Keratinocyte (primary cell): ENCODE measurements around the gene CERK. TPM values are rescaled to one million over a fixed set of nuclear protein-coding genes. Genes with fewer than 3 reads are reported as not detected.
"Not testable (repeated sequence)": the region's sequence is repeated elsewhere in the genome, so short reads cannot be mapped to it uniquely, and the experiment has no call there.

Experiments
- DNase-seq: peaks from one replicate; pipeline ENCODE4 v3.0.0-alpha.2; 2011; ENCODE audit warnings: low read depth, missing footprints, low spot score
- FAIRE-seq: peaks from 2 replicates; lab custom pipeline; 2011; peaks lifted over from hg19 to GRCh38; lab: Jason Lieb, UNC
- H2AFZ ChIP-seq: 2 replicates; pipeline ENCODE4 v1.6.0; 2012; ENCODE audit warnings: low read length, control low read depth, inconsistent platforms; ENCODE audit not compliant: control insufficient read depth
- H3K27ac ChIP-seq: 2 replicates; pipeline ENCODE4 v1.5.1; 2011; ENCODE audit warnings: low read length; ENCODE audit not compliant: control insufficient read depth, insufficient read depth
- H3K27me3 ChIP-seq: 3 replicates; pipeline ENCODE4 v1.6.0; 2011; ENCODE audit warnings: low read length; ENCODE audit not compliant: control insufficient read depth, insufficient read depth; ENCODE audit errors: extremely low read depth
- H3K36me3 ChIP-seq, 2 experiments: 2 replicates in 1 of 2; 3 replicates in 1 of 2; pipeline ENCODE4 v1.5.1; 2011; ENCODE audit warnings: low read length in 2 of 2, mild to moderate bottlenecking in 1 of 2; ENCODE audit not compliant: control insufficient read depth in 2 of 2, insufficient read depth in 2 of 2; ENCODE audit errors: extremely low read depth in 1 of 2
- H3K4me1 ChIP-seq: 3 replicates; pipeline ENCODE4 v1.5.1; 2011; ENCODE audit warnings: low read length; ENCODE audit not compliant: control insufficient read depth, insufficient read depth; ENCODE audit errors: extremely low read depth
- H3K4me2 ChIP-seq: 3 replicates; pipeline ENCODE4 v1.6.0; 2011; ENCODE audit warnings: low read depth, low read length; ENCODE audit not compliant: control insufficient read depth, insufficient read depth; ENCODE audit errors: extremely low read depth
- H3K4me3 ChIP-seq, 3 experiments: fragments of 200-600 bp in 1 of 3; sonication (generic) in 1 of 3; 2 replicates in 2 of 3; 3 replicates in 1 of 3; pipeline ENCODE4 v1.5.1; 2011 to 2016; ENCODE audit warnings: low read length in 3 of 3, mild to moderate bottlenecking in 3 of 3, control low read depth in 2 of 3, inconsistent platforms in 1 of 3, low read depth in 1 of 3, mixed read lengths in 1 of 3, mixed run types in 1 of 3, moderate library complexity in 1 of 3; ENCODE audit not compliant: control insufficient read depth in 2 of 3, insufficient read depth in 2 of 3; ENCODE audit errors: extremely low read depth in 1 of 3
- H3K79me2 ChIP-seq: 2 replicates; pipeline ENCODE4 v1.6.0; 2012; ENCODE audit warnings: low read length; ENCODE audit not compliant: control insufficient read depth, insufficient read depth
- H3K9ac ChIP-seq: 3 replicates; pipeline ENCODE4 v1.6.0; 2011; ENCODE audit warnings: low read length; ENCODE audit not compliant: control insufficient read depth, insufficient read depth; ENCODE audit errors: extremely low read depth
- H3K9me1 ChIP-seq: 3 replicates; pipeline ENCODE4 v1.6.0; 2011; ENCODE audit warnings: low read length; ENCODE audit not compliant: control insufficient read depth, insufficient read depth; ENCODE audit errors: extremely low read depth
- H3K9me3 ChIP-seq: 2 replicates; pipeline ENCODE4 v1.5.1; 2012; ENCODE audit warnings: low read depth, low read length; ENCODE audit not compliant: control insufficient read depth
- H4K20me1 ChIP-seq: 3 replicates; pipeline ENCODE4 v1.6.0; 2011; ENCODE audit warnings: low read length; ENCODE audit not compliant: control insufficient read depth, insufficient read depth; ENCODE audit errors: extremely low read depth
- CTCF ChIP-seq, 3 experiments: IDR thresholded peaks in 1 of 3; conservative IDR thresholded peaks in 1 of 3; optimal IDR thresholded peaks in 1 of 3; 2 replicates in 2 of 3; 3 replicates in 1 of 3; pipeline versions ENCODE3 to v1.5.1; 2011; ENCODE audit warnings: low read length in 3 of 3, mild to moderate bottlenecking in 3 of 3, moderate library complexity in 2 of 3, control low read depth in 1 of 3, inconsistent platforms in 1 of 3; ENCODE audit not compliant: insufficient read depth in 2 of 3; ENCODE audit errors: extremely low read depth in 1 of 3
- EZH2 ChIP-seq: IDR thresholded peaks from one replicate; pipeline ENCODE4 v1.6.1; 2012; ENCODE audit warnings: inconsistent platforms, mild to moderate bottlenecking, low read length, moderate library complexity
- dilution Hi-C: fragments of 300-500 bp; cut with MboI; formaldehyde crosslinking; loops from one replicate; pipeline ENCODE4 v1.7.0; 2020; ENCODE audit warnings: low sequenced_read_pairs; ENCODE audit not compliant: extremely low pct_ligation_motif_present
- polyA minus RNA-seq, 3 experiments: library from RNA; depleted of rRNA, polyadenylated mRNA; stranded (reverse); fragments of >200 nt; gene quantifications; 1 replicate in 1 of 3; 2 replicates in 1 of 3; 3 replicates in 1 of 3; pipeline ENCODE4 v1.2.3, GENCODE V29; 2011
- polyA plus RNA-seq, 5 experiments: library from polyadenylated mRNA; depleted of rRNA in 3 of 5; stranded (reverse) in 3 of 5; stranded (forward) in 1 of 5; unstranded in 1 of 5; fragments of >200 nt; gene quantifications; 1 replicate in 1 of 5; 2 replicates in 3 of 5; 3 replicates in 1 of 5; pipeline versions ENCODE4 v1.2.1 to v1.2.3, GENCODE V29; 2011 to 2012; ENCODE audit warnings: missing spikeins in 2 of 5, low read depth in 1 of 5, low replicate concordance in 1 of 5

Gene CERK
- polyA plus RNA-seq (11.7 to 12.7 TPM (median 11.9 TPM) in 3 replicates), polyA minus RNA-seq (19.9 to 24.0 TPM (median 20.7 TPM) in 3 replicates)
- polyA plus RNA-seq (2011; ENCODE audit: low read depth), result 10.3 TPM
- 7.9 and 9.0 TPM in 2 replicates for polyA plus RNA-seq (2011; cell fraction: cytosol; rRNA removed)
- 8.3 and 9.7 TPM in 2 replicates for polyA plus RNA-seq (2011; cell fraction: nucleus; rRNA removed)
- 11.7 and 12.5 TPM in 2 replicates for polyA plus RNA-seq (2012; ENCODE audit: low replicate concordance)
- polyA minus RNA-seq (2011; cell fraction: cytosol; rRNA and poly(A)+ RNA removed), result 20.1 TPM
- polyA minus RNA-seq (2011; cell fraction: nucleus; rRNA and poly(A)+ RNA removed), result 7.1 and 9.8 TPM in 2 replicates

- H3K4me1 ChIP-seq, result peaks cover 26% of the 10 kb centered on the region
- peak within 1 kb of the TSS; percentile 76 for H3K9ac ChIP-seq
- peak within 1 kb of the TSS; percentile 76 for H3K27ac ChIP-seq
Measured at GRCh38 chr22:46737976-46738646, at the start of gene CERK. CERK (minus strand) TSS chr22:46738252; CDS start chr22:46738148, 104 bp downstream.

GRCh38 chr22:46783721-46784120 lies 45.7 kb upstream of the CERK start:
- peaks cover 3% of the 10 kb centered on the region in 2 experiments for H3K36me3 ChIP-seq
- DNase-seq, result no peak
- H3K27ac ChIP-seq, result no peak overlapping the region
- FAIRE-seq, result no peak
- dilution Hi-C loops, result no loop called here
- H3K4me2 ChIP-seq, result no peak overlapping the region
- no peaks in the 10 kb centered on the region for H3K9me3 ChIP-seq
- peaks cover 4% of the 10 kb centered on the region for H4K20me1 ChIP-seq
- no peaks in the 10 kb centered on the region for H3K27me3 ChIP-seq
- no peak overlapping the region for H3K9ac ChIP-seq
- no peak overlapping the region for H2AFZ ChIP-seq
- no peak overlapping the region for H3K4me3 ChIP-seq
- TF ChIP-seq CTCF (optimal IDR thresholded peaks at IDR 0.05 in 1 of 3, IDR thresholded peaks at IDR 0.05 in 1 of 3, conservative IDR thresholded peaks at IDR 0.05 in 1 of 3; ENCODE audit: extremely low read depth in 1 of 3, insufficient read depth in 2 of 3, low read length in 3 of 3), result no peak
- TF ChIP-seq EZH2, result no peak
- peaks cover 92% of the 10 kb centered on the region for H3K79me2 ChIP-seq
- no peaks in the 10 kb centered on the region for H3K9me1 ChIP-seq
- no peaks in the 10 kb centered on the region for H3K4me1 ChIP-seq

More at GRCh38 chr22:46737976-46738646, at the start of gene CERK:
- H3K9me3 ChIP-seq, result no peaks in the 10 kb centered on the region
- H3K4me2 ChIP-seq, result peak within 1 kb of the TSS; percentile 95
- FAIRE-seq (no peak), DNase-seq (no peak)
- H2AFZ ChIP-seq, result peak within 1 kb of the TSS; percentile 61
- TF ChIP-seq CTCF (optimal IDR thresholded peaks at IDR 0.05 in 1 of 3, IDR thresholded peaks at IDR 0.05 in 1 of 3, conservative IDR thresholded peaks at IDR 0.05 in 1 of 3; ENCODE audit: extremely low read depth in 1 of 3, insufficient read depth in 2 of 3, low read length in 3 of 3) (no peak), EZH2 (no peak)
- dilution Hi-C loops, result no loop called here
- no peaks in the 10 kb centered on the region for H3K9me1 ChIP-seq
- peak within 1 kb of the TSS; percentile 63 to 73 (median 68) for H3K4me3 ChIP-seq
- H3K79me2 ChIP-seq, result peaks cover 20% of the 10 kb centered on the region
- H4K20me1 ChIP-seq, result no peaks in the 10 kb centered on the region
- no peaks in the 10 kb centered on the region for H3K27me3 ChIP-seq
- no peaks in the 10 kb centered on the region for H3K36me3 ChIP-seq

GRCh38 chr22:46782200-46782599 lies 44.1 kb upstream of the CERK start:
- H3K79me2 ChIP-seq, result peaks cover 94% of the 10 kb centered on the region
- H3K36me3 ChIP-seq, H3K9me3 ChIP-seq, H3K4me2 ChIP-seq, H4K20me1 ChIP-seq, H3K9ac ChIP-seq, H3K27ac ChIP-seq, DNase-seq, H3K4me3 ChIP-seq, H3K27me3 ChIP-seq, H2AFZ ChIP-seq, H3K9me1 ChIP-seq, dilution Hi-C loops, FAIRE-seq, H3K4me1 ChIP-seq: not testable (repeated sequence)
